GM12891 (cell line): ENCODE data around the gene AKR1B15.

Source experiments
- PAX5 ChIP-seq: IDR thresholded peaks from 2 replicates; pipeline ENCODE4 v1.6.1; 2011; ENCODE audit warnings: low read length, moderate library complexity, mild to moderate bottlenecking; ENCODE audit not compliant: insufficient read depth, severe bottlenecking
- POLR2A ChIP-seq: IDR thresholded peaks from 2 replicates; pipeline ENCODE4 v1.6.1; 2011; ENCODE audit warnings: low read depth, low read length, control low read depth
- POLR2AphosphoS5 ChIP-seq: IDR thresholded peaks from 2 replicates; pipeline ENCODE4 v1.6.1; 2011; ENCODE audit warnings: low read depth, low read length, control low read depth
- POU2F2 ChIP-seq: IDR thresholded peaks from 2 replicates; pipeline ENCODE4 v1.6.1; 2011; ENCODE audit warnings: low read depth, mild to moderate bottlenecking, control low read depth, low read length, moderate library complexity
- SPI1 ChIP-seq: IDR thresholded peaks from 2 replicates; pipeline ENCODE4 v1.6.1; 2011; ENCODE audit warnings: low read depth, low read length, control low read depth
- TAF1 ChIP-seq: IDR thresholded peaks from 2 replicates; pipeline ENCODE4 v1.6.1; 2011; ENCODE audit warnings: low read depth, low read length, control low read depth

- TF ChIP-seq POLR2AphosphoS5 (no peak), POLR2A (no peak), SPI1 (no peak), TAF1 (no peak), PAX5 (no peak), POU2F2 (no peak)
Measured at GRCh38 chr7:134557391-134557790, 8.5 kb downstream of the AKR1B15 start.
